Inflammatory macrophage treated with lipopolysaccharide for 1 hour (primary cell): ENCODE measurements around the gene CAMK2B.
"Not testable (repeated sequence)": the region's sequence is repeated elsewhere in the genome, so short reads cannot be mapped to it uniquely, and the experiment has no call there.

Experiments
- DNase-seq, 2 donors: peaks; one replicate each; pipeline ENCODE4 v3.0.0-alpha.2; 2020 to 2022

CAMK2B gene

DNA sequence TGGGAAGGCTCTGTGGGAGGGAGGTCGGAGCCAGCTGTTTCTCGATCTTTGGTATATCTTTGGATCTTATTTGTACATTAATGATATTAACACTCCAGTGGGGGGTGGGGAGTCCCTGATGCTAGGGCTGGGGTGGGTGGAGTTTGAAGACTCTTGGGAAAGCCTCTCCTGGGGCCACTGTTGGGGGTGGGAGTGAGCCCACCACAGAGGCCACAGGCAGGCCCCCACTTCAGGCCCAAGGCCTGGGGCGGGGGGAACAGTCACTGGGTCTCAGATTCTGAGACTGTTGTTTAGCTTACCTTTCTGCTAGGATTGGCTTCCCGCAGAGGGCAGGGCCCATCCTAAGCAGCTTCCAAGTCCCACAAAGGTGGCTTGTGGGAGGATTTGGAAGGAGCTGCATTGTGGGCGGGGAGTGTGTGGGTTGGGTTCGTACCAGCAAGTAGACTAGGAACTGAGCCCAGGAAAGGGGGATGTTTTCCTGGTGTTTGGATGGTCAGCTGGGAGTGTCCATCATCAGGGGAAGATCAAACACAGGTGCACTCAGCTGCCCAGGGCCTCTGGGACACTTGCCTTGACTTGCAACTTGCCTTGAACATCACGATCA is 112.7 kb downstream of the CAMK2B start:
- no peak for DNase-seq

DNA sequence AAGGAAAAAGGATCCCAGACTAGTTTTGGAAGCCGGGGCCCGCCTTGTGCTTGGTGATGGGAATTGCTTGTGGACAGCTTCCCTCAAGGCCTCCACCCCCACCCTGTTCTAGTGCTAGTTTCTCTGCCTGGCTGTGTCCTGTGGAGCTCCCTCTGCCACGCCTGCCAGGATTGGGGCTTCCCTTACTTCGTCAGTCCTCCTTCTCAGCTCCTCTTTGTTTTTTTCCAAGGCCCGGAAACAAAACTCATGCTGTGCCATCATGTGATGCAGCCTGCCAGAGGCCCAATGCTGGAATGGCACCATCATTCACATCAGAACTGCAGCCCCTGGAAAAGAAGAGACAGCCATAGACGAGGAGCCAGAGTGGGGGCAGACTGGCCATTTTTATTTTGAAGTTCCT is 113.4 kb downstream of the CAMK2B start:
- DNase-seq, result no peak

DNA sequence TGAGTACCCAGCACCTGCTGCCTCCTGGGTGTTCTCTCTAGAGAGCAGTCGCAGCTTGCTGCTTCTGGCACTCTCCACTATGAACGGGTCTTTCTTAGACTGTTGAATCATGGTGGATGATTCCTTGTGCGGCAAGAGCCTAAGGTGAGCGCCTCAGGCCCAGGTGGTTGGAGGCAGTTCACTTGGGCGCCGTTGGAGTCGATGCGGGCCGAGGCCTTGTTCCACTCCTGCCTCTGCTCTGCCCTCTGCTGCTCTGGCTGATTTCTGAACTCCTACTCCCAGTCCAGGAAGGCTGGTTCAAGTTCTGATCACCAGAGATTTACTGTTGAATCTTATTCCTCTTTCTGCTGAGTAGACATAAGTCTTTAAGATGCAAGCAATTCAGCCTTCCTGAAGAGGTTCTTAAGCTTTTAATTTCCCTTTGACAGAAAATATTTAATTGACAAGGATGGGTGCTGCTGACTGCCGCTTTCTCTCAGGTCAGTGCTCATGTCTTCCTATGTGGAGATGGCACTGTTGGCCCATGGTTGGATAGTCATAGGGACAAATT is 114.2 kb downstream of the CAMK2B start:
- DNase-seq, result no peak

DNA sequence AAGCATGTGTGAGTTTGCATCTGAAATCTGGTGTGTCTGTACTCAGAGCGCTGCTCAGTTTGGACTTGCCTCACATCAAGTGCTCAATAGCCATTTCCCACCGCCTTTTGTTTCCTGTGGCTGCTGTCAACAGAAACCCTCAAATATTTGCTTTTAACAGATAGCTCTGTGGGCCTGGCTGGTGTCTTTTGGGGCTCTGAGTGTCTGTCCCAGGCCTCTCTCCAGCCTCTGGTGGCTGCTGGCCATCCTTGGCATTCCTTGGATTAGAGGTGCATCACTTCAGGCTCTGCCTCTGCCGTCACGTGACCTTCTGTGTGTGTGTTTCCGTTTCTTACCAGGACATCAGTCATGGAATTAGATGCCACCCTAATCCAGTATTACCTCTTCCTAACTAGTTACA is 115.3 kb downstream of the CAMK2B start:
- DNase-seq, result no peak

DNA sequence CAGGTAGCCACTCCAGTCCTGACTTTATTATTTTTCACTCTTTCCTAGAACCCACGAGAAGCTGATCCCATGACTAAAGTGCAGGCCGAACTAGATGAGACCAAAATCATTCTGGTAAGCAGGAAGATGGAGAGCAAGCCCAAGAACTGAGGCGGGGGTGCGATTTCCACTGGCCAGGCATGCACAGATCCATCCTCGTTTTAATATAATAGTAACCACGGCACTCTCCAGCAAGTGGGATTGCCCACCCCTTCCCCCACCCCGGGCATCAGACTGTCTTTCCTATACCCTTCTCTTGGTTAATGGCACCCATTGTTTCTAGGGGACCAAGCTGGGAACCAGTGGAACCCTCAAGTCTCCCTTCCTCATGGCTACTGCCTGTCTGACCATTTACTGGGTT is 117.3 kb downstream of the CAMK2B start:
- DNase-seq, result no peak

DNA sequence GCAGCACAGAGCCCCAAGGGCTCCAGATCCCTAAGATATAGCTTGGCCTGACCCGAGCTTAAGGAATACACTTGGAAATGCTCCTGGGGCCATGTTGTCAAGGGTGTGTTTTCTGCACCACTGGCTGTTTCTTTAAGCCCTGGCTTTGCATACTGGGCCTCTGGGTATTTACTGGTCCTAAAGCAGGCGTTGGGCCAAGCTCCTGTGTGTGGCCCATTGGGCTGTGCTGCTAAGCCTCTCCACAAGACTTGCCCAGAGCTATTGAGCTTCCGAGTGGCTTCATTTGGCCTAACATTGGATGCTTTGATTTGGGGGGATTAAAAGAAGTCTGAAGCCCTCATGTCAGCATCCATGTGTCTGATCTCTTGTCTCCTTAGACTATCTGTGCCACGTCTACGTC is 119.4 kb downstream of the CAMK2B start:
- no peak for DNase-seq

DNA sequence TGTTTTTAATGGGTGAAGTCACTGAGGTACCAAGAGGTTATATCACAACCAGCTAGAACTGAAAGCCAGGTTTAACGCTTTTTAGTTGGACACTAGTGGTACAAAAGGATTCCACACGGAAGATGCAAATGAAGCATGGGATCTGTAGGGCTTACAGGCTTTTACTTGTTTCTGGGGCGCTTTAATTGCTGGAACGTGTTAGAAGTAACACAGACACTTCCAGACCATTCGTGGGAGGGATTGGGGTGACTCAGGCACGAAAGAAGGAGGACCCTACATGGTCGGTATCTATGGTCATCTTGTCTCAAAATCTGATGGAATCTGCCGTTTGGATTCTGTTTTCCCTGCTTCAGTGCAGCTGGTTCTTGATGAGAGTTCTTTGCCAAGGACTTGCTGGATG is 123.6 kb downstream of the CAMK2B start:
- DNase-seq, result no peak

DNA sequence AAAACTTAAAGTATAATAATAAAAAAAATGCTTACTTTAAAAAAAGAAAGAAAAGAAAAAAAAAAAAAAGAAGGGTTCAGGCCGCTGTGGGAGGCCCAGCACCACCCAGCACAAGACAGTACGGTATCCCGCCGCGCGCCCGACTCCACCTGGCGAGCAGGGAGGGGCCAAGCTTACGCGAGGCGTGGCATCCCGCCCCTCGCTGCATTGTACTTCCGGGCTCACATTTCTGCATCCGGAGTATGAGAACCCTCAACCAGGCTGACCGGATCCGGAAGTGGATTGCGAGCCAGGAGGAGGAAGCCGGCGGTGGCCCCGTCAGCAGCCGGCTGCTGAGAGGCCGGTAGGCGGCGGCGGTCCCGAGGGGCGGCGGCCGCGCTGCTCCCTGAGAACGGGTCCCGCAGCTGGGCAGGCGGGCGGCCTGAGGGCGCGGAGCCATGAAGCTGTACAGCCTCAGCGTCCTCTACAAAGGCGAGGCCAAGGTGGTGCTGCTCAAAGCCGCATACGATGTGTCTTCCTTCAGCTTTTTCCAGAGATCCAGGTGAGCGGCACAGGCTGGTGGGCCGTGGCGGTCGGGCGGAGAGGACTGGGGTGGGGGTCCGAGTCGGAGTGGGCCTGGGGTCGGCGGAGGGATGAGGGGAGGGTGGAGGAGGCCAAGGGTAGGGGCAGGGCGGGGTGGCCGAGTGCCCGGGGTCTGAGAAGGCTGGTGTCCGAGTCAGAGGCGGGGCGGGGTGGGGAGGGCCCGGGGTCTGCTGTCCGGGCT is 124.5 kb downstream of the CAMK2B start, which contains the start of gene YKT6:
Gene YKT6 (plus strand): TSS at position 280 of the 763 bp plus-strand sequence. CDS start 158 bp downstream, at position 438.
- peak; percentile 93 to 95 for DNase-seq

DNA sequence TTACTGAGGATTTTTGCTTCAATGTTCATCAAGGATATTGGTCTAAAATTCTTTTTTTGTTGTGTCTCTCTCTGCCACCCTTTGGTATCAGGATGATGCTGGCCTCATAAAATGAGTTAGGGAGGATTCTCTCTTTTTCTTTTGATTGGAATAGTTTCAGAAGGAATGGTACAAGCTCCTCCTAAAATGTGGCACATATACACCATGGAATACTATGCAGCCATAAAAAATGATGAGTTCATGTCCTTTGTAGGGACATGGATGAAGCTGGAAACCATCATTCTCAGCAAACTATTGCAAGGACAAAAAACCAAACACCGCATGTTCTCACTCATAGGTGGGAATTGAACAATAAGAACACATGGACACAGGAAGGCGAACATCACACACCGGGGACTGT is 125.2 kb downstream of the CAMK2B start:
- not testable (repeated sequence) for DNase-seq

DNA sequence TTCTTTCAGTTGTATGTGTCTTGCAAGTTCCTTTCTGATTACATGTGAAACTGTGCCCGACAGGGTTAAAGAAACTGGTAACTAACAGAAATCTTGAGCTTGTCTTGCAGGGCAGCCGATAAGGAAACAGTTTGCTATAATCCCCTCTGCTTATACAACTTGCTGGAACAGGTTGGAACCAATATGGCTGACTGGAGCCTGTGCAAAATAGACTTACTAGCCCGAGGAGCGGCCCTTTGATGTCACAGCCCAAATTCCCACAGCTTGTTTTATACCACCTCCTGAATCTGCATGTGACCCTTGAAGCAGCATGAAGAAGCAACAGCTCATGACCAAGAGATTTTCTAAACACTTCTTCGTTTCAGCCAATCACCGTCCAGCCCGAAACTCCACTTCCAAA is 127.9 kb downstream of the CAMK2B start:
- no peak for DNase-seq

DNA sequence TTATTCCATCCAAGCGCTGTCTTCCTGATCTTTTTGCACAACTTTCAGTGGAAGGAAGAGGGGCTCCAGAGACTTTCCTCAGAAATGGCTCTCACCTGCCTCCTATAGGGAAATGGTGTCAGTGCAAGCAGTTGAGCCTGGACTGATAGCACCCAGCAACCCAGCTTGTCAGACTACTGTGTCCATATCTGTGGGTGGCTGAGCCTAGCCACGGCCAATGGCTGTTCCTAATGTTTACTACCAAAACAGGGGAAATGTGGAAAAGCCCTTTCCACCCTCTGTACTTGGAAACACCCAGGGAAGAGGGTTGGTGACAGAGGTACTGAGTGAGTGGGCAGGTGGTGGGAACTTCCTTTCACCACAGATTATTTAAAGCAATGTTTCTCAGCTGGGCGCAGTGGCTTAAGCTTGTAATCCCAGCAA is 128.9 kb downstream of the CAMK2B start:
- DNase-seq, result peak; percentile 65 to 97

DNA sequence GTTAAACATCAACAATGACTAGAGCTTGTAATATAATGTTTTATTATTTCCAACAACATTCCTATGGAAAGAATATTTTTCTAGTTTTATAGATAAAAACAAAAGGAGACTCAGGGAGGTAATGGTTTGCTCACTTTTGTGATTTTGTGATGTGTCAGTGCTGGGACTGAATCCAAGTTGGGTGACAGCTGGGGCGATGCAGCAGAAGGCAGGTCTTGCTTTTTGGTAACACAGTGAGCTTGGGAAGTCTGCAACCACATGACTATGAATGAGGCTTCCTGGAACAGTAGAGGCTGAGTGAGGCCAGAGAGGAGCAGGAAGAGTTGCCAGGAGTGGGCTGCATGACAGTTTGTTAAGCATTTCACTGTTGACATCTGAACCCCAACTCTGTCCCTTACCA is 129.5 kb downstream of the CAMK2B start:
- peak; percentile 4 to 19 for DNase-seq

DNA sequence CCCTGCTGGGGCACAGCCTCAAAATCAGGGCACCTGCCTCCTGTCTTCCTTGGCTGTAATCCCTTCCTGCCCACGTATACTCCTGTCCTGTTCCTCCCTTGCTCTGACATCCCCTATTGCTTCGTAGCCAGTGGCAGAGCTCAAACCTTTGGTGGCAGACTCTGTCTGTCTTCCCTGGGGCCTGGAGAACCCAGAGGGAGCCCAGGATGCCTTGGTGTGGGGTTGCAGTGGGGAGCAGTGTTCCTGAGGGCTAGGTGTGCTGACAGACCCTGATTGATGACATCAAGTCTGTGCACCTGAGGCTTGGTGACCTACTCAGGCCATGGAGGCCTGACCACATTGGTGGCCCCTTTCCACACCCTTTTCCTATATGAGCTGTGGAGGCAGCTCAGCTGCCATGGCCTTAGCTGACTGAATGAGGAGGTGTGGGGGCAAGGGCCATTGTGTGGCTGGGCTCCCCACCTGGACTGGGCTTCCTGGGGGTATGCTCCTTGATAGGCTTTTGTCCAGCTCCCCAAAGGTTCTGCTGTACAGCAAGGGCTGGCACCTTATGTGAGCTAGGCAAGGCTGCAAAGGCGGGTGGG is 130.7 kb downstream of the CAMK2B start:
- no peak for DNase-seq

DNA sequence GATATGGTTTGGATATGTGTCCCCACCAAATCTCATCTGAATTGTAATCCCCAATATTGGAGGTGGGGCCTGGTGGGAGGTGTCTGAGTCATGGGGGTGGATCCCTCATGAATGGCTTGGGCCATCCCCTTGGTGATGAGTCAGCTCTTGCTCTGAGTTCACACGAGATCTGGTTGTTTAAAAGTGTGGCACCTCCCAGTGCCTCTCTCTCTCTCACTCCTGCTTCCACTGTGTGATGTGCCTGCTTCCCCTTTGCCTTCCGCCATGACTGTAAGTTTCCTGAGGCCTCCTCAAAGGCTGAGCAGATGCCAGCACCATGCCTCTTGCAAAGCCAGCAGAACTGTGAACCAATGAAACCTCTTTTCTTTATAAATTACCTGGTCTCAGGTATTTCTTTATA is 131.3 kb downstream of the CAMK2B start:
- DNase-seq, result peak; percentile 14 to 18

DNA sequence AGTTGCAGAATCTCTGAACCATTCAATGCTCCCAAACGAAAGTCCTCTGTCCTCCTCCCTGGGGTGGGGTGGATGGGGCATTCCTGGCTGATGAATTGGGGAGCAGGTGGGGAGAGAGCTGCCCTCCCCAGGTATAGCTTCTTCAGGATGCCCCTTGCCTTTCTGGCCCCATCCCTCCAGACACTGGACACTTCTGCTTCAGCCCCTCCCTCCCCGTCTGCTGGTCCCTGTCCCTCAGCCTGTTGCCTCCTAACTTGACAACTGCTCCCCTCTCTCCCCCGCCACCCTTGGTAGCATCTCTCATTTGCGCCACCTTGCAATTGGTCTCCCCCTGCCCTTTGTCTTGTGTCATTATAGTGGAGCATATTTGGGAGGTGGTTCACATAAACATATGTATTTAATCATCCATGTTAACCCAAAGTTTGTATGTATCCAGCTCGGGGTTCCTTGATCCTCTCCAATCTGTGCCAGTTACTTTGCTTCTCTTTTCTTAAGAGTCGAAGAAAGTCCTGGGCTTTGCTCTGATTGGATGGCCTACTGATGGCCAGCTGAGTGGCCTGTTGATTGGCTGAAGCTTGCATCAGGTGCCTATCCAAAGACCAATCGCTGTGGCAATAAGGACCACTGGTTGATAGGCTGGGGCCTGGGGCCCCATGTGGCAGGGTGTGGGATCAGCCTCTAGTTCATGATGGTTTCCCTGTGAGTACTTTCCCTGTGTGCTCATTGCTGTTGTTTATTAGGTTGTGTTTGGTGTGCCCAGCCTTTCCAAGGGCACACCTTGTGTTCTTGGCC is 132.2 kb downstream of the CAMK2B start:
- DNase-seq, result no peak

DNA sequence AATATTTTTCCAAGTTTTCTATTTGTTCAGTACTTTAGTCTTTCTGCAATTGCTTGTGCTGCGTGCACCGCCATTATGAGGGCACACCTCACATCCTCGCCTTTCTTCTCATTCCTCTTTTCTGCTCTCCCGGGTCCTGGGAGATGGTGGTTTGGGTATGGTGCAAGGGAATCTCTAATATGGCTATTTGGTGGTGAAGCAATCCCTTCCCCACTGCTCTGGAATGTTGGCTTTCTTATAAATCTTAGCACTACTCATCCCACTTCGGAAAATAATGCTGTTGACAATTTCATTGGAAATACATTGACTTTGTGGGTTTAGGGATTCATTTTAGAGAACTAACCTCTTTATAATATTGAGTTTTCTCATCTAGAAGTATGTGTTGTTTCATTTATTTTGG is 134.2 kb downstream of the CAMK2B start:
- DNase-seq, result no peak

DNA sequence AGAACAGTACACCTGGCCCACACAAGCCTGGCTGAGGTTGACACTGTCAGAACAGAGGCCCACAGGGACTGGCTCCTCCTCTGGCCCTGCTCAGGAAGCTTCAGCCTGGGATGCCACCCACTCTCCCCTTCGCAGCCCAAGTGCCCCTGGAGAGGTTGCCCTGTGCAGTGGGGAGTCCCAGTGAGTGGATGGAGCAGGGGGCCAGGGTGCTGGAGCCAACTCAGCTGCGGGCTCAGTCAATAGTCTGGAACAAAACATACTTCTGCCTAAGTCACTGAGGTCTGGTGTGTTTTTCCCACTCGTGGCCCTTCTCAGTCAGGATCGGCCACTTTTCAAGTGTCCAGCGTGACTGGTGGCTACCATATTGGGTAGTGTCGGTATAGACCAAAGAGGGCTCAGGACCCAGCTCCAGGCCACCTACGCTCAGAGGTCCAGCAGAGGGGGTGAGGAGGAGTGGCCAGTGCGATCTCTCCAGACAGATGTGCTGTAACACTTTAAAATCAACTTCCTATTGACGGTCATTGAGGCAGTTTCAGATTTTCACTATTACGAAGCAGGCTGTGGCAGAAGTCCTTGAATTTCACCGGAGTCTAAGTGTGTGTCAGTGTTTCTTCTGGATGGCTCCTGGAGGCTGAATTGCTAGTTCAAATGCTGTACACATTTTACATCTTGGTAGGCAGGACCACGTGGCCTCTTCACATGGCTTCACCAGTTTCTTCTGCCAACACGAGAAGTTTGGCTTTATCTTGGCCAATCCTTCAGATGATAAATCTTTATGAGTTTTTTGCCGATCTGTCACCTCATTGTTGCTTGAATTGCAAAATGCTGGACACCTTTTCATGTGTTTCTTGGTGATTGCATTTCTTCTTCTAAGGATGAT is 135.2 kb downstream of the CAMK2B start:
- DNase-seq, result no peak

DNA sequence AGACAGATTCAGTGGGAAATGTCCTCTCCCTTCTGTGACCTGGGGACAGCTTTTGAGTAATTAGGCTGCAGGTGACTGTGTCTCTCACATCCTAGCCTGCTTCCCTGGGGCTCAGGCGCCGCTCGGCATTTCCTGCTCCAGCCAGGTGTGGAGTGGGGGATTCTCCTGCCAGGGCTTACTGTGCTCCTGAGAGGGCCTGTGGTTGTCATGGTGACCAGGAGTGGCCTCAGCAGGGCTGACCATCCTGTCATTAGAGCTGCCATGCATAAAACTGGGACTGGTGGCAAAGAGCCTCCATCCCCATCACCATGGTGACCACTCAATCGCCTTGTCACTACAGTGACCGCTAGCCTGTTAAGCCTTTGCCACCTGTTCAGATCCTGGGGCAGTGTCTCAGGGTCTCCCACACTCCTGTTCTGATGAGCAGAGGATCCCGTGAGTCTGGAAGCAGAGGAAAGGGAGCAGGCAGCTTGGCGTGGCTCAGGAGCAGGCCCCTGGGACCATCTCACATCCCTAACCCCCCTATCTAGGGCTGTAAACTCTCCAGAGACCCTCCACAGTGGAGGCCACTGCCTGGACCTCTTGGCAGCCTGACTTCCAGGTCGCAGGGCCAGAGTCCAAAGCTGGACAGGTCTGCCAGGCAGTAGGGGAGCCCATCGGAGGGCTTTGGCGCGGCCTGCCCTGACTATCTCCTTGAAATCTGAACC is 136.0 kb downstream of the CAMK2B start, which contains the start of gene GCK:
Gene GCK (minus strand): TSS at position 154 of the 707 bp plus-strand sequence. CDS start 486 bp downstream, outside the sequence.
- DNase-seq, result no peak

DNA sequence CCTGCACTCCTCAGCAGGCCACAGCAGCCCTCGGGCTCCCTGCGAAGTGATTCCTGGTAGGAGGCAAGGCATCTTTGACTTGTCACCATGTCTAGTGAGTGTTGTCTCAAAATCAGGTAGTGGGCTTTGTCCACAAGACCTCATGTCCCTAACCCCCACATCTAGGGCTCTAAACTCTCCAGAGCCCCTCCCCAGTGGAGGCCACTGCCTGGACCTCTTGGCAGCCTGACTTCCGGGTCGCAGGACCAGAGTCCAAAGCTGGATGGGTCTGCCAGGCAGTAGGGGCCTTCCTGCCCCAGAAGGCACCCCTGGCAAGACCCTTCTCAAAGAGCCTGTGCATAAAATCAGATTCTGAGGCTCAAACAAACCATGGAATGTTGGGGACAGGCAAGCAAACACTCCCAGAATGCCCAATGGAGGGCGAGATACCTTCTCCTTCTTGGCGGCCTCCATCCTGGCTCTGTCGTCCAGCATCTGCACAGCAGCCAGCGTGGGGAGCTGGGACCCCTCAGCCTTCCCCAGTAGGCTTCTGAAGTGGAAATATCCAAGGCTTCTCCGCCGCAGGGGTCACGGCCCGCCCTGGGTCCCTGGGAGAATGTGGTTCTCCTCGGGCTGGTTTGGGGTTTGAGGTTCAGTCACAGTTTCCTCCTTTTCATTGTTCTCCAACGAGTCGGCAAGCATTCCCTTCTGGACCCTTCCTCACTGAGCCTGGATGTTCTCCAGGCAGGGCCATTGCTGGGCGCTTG is 136.7 kb downstream of the CAMK2B start:
- no peak for DNase-seq

DNA sequence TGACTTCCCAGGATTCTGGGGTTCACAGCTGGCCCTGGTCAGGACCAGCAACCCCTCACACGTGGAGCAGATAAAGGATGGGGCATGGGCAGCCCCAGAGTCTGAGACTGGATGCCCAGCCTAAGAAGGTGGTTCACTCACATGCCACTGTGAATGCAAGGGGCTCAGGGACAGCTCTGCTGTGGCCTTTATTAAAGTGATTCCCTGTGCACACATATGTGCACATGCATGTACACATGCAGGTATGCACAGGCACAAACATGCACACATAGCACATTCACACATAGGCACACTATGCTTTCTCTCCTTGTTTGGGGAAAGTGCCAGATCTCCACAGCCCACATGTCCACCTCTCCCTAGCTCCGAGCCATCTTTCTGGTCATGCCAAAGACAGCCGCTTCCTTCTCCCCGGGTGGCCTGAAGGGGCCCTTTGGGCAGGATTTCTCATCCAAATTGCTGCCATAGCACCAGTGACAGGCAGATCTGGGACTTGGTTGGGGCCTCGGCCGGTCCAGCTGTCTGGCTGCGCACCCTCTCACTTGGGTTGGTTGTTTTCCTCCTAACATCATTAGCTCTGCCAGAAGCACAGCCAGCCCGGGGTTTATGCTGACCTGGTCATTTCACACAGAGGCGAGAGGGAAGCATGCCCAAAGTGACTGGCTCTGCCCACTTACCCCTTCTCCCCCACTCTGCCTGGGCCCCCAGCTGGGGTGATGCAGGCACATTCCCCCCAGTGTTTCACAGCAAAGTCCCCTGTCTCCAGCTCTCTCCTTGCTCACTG is 137.6 kb downstream of the CAMK2B start:
- no peak for DNase-seq
